Stimulated activated CD8-positive, alpha-beta memory T cell treated with anti-CD3 and anti-CD28 coated beads, Interleukin-15, amount 100 ng/mL, for 48 hours (primary cell): ENCODE data around the gene BID.

Experiments used
- DNase-seq, 2 donors: peaks; one replicate each; pipeline ENCODE4 v3.0.0-alpha.2; 2020; ENCODE audit warnings: low read depth in 2 of 2

BID gene

DNA sequence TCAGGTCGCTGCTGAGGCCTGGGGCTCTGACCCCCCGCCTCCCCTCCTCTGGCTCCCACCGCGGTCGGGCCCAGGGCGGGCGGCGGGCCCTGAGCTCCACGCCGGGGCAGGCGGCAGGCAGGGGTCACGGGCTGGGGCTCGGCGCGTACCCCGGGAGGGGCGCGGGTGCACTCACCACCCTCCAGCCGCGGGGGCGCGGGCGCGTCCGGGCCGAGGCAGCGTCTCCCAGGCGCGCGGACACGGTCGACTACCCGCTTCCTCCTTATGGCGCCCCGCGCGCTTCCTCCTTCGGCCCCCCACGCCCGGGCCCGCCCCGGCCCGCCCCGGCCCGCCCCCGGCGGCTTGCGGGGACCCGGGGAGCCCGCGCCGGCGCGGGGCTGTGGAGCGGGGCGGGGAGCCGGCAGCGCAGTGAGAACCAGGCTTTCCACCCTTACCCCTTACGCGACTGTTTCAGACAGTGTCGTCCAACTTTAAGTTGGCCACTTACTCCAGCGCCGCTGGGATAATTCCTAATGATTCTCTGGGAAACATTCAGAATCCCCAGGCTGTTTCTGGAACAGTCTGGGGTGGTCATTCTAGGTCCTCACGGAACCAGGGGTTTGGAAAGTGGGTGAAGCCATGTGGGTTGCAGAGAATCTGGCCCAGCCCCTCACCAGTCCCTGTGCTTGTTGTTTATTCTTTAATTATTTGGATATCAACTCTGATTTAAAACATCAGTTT, at the start of gene BID:
BID (minus strand) TSS at position 264 of the 720 bp plus-strand sequence. CDS start 24,353 bp downstream, outside the sequence.
- no peak for DNase-seq

- no peak for DNase-seq
Measured at GRCh38 chr22:17823964-17824363, 49.7 kb upstream of the BID start.

DNA sequence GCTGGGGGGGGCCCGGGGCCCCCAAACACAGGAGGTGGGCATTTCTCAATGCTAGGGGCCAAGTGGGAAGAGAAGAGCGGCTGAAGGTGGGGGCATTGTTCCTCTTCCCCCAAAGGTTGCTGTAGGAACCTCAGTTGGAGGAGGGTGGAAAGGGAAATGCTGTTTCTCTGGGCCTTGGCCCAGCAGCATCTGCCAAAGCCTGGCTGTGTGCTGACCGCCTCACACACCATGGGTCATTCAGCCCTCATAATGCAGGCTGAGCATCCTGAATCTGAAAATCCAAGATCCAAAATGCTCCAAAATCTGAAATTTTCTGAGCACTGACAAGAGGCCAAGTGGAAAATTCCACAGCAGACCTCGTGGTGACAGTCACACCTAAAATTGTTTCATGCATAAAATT, 49.0 kb upstream of the BID start:
- no peak for DNase-seq

- DNase-seq = no peak
Measured at GRCh38 chr22:17822087-17822486, 47.8 kb upstream of the BID start.

- no peak for DNase-seq
Measured at GRCh38 chr22:17820879-17821439, 46.7 kb upstream of the BID start.

- DNase-seq = no peak
Measured at GRCh38 chr22:17818649-17819048, 44.4 kb upstream of the BID start.

- DNase-seq = no peak
Measured at GRCh38 chr22:17818180-17818579, 43.9 kb upstream of the BID start.

DNA sequence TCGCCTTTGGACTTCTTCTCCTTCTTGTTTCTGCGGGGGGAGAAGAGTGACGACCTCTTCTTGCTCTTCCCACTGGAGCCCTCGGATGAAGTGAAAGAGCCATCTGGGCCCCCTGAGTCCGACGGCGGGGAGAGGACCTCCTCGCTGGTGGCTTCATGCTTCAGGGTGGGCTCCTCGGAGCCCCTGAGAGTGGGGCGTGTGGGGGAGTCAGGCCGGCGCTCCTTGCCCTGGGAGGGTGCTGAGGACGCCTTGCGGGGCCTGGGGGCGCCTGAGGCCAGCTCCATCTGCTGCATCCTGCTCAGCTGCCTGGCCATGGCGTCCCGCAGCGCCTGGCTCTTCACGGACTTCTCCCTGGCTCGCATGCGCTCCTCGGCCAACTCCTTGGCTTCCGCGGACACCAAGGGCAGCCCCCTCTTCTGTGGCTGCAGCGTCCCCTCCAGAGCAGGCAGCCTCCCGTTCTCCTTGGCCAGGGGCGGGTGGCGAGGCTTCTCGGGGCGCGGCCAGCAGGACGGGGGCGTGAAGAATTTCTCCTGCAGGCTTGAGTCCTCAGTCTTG, 43.3 kb upstream of the BID start:
- DNase-seq = no peak

DNA sequence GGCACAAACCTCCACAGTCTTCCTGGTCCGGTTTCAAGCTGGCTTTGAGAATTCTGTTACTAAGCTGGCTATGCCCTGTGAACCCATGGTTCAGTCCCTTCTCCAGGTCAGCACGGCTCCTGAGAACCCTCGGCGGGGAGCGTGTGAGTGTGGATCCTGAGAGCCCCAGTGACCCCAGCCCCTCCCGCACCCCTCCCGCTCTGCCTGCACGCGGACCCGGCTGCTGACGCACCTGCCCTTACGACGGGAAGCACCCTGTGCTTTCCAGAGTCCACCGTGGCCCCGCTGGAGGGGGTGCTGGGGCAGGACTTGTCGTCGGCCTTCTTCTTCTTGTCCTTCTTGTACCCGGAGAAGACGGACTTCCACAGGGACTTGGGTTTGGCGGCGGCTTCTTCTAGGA, 42.8 kb upstream of the BID start:
- no peak for DNase-seq

DNA sequence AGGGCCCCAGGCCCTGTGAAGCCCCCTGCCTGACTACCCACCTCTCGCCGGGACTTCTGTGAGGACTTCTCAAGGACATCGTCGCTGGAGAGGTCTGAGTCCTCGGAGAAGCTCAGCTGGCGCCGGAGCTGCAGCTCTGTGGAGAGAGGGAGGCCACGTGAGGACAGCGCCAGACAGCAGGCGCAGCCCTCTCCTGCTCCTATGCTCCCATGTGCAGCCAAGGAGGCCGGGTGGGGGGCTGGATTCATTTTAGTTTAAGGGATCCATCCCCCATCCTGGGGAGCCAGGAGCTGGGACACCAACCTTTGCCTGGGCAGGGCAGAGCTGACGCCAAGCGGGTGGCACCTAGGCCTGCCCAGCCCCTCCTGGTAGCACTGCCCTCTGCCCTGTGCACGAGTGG, 42.4 kb upstream of the BID start:
- DNase-seq = no peak

DNA sequence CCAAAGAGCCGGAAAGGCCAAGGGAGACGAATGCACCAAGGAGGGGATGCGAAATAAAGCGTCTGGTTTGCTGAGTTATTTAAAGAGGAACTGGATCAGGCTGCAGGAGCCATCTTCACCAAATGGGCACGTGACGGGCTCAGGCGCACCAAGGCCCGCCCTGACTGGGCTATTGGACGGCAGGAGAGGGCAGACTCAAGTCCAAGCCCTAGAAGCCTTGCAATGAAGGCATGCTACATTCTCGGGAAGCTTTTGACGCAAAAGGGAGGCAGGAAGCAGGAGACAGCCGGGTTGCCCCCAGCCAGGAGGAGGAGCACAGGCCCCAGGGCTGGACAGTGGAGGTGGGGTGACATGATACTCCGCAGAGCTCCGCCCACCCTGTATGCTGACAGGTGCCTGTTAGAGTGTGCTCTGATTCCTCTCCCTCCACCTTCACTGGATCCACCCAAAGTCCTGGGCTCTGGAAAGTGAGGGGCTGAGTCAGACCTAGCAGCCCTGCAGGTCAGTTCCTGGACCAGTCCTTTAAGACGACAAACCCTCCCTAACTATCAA, 41.5 kb upstream of the BID start:
- DNase-seq = no peak

- no peak for DNase-seq
Measured at GRCh38 chr22:17814830-17815229, 40.6 kb upstream of the BID start.

DNA sequence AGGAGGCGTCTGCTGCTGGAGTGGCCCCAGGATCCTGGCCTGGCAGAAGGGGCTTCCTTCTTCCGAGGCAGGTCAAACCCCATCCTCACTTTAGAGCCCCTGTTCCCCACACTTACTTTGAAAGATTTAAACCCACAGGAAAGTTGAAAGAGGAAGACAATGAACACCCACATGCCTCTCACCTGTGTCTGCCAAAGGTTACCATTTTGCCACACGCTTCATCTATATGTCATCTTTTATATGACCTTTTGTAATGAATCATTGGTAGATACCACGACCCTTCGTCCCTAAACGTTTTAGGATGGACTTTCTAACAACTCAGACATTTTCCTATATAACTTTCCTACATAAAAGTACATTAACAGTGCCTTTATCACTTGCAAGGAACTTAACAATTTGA, 39.8 kb upstream of the BID start:
- no peak for DNase-seq

- no peak for DNase-seq
Measured at GRCh38 chr22:17811119-17811518, 36.9 kb upstream of the BID start.

DNA sequence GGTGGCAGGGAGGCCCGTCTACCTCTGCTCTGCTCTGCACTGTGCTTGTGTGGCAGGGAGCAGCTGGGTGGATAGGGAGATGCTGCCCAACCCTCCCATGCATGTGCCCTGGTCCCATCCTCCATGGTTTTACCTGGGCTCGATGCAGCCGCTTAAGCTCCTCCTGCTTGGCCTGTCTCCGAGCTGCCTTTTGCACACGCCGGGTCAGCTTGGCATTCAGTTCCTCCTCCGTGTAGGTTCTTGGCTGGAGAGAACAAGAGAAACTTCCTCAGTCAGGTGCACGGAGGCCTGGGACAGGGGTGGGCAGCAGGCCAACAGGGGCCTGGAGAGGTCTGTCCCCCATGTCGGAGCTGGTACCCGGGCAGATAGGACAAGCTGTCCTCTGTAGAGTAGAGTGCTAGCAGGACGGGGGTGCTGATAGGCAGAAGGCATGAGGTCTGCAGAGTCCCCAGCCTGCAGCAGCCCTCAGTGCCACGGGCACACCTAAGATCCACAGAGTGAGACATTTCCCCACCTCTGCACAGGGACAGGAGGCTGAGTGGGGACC, 36.4 kb upstream of the BID start:
- no peak for DNase-seq

GRCh38 chr22:17808693-17809403, 34.6 kb upstream of the BID start:
- DNase-seq = no peak

- no peak for DNase-seq
Measured at GRCh38 chr22:17807578-17808410, 33.5 kb upstream of the BID start.

- no peak for DNase-seq
Measured at GRCh38 chr22:17807086-17807485, 32.8 kb upstream of the BID start.

DNA sequence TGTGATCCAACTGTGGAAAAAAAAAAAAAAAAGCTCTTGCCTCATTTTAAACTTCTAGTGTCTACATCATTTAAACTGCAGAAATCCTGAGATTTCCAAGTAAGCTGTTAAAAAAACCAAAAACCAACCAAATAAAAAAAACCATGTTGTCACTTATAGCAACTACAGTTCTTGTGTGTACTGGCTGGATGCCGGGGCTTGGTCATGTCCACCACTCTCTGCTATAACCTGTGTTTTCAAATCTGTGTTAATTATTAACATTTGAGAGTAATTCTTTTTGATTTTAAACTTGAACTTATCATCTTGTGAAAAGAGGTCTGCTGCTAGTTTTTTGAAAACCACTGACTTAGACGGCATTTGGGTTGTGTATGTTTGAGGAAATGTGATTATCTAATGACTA, 32.2 kb upstream of the BID start:
- DNase-seq = no peak

DNA sequence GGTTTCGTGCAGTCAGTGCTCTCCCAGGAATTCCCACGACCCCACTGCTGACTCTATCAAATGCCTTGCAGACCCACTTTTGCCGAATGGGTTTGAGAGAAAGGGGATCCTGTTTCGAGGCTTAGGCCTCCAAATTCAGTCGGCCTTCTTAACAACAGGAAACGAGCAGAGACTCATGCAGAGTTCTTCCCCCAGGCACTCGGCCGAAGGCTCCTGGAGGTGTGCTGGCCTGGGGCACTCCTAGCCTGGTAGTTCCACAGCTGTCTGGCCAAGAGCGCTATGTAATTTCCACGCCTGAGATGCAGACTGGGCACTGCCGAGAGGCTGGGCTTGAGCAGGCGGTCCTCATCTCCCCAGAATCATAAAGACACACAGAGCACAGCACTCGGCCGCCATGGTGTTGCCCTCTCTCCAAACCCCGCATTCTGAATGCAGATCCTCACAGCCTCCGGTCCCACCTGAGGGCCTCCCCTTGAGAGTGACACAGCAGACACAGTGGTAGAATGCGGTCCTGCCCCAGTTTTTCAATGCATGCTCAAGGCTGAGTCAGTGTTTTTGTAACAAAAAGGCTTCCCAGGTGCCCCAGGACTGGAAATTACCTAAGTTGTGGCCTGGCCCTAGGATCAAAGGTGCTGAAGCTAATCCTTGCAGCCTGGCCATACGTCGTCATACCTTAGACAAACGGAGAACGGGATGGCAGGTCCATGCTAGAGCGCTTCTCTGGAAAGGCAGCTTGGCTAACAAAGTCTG, 30.2 kb upstream of the BID start:
- no peak for DNase-seq
